DND-41 (cell line): Measurements from ENCODE around the gene GATA2.

Experiments
- CTCF ChIP-seq: IDR thresholded peaks from 2 replicates; pipeline ENCODE4 v1.5.1; 2012; ENCODE audit warnings: borderline replicate concordance, low read length, moderate library complexity, mild to moderate bottlenecking; ENCODE audit not compliant: poor library complexity, severe bottlenecking; ENCODE audit errors: extremely low read depth
- EZH2 ChIP-seq: IDR thresholded peaks from 3 replicates; pipeline ENCODE4 v1.6.1; 2012; ENCODE audit warnings: borderline replicate concordance, low read depth, mild to moderate bottlenecking, moderate library complexity, low read length, inconsistent platforms; ENCODE audit not compliant: severe bottlenecking

- TF ChIP-seq CTCF (no peak), EZH2 (no peak)
Observed at GRCh38 chr3:128429751-128430150, 63.2 kb downstream of the GATA2 start.
